Measurements from ENCODE around the gene VANGL1.
"Not testable (repeated sequence)": the region's sequence is repeated elsewhere in the genome, so short reads cannot be mapped to it uniquely, and the experiment has no call there.

Gene VANGL1

DNA sequence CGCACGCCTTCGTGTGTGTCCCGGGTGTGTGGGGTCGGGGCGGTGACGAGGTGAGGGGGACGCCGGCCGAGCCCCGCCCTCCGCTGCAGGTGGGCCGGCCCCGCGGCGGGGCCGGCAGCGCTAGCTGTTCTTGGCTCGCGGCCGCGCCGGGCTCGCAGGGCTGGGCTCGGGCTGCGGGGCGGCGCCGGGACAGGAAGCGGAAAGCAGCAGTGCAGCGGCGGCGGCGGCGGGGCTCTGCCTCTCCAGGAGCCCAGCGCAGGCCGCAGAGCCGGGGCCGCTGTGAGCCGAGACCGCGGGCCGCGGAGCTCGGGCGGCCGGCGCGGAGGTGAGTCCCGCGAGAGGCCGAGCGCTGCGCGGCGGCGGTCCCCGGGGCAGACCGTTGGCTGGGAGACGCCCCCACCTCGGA lies at the start of gene VANGL1:
TSS of gene VANGL1 (plus strand) at position 209 of the 406 bp plus-strand sequence. CDS start 9,444 bp downstream, outside the sequence.
- in situ Hi-C loops (cut with MboI; ENCODE audit: low sequenced_read_pairs) = no loop called here

DNA sequence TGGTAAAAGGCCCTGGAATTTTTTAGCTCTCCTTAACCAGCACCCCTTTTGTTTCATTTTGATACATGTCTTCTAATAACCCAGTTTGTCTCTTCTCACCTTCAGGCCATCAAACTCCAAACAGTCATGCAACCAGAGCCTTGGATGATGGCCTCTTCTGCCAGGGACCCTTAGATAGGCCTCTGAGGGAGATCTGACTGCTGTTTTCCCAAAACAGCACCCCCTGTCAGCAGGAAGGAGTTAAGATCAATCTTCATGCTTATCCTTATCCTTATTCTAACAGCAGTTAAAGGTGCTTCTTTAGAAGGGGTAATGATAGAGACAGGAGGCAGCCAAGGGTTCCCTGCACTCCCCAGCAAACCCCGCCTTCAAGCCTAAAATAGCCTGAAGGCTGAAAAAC lies 49.5 kb upstream of the VANGL1 start:
- in situ Hi-C loops (cut with MboI; ENCODE audit: low sequenced_read_pairs) = no loop called here

GRCh38 chr1:115593365-115594259 lies 48.2 kb upstream of the VANGL1 start:
- in situ Hi-C loops (cut with MboI; ENCODE audit: low sequenced_read_pairs) = no loop called here

DNA sequence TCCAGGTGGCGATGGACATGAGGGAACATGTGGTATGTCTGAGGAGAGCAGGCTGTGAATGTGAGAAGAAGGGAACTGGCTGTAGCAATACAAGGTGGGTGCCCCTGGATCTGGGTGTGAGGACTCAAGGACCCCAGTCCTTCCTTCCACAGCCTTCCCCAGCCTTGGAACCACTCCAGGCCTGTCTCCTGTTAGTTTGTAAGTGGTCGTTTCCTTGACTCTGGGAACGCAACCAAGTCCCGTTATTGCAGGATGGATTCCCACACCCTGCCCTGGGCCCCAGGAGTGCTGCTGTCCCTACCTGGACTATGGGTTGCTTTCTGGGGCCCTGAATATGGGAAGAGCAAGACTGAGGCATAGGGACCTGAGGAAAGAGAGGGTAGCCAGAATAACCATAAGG lies 47.2 kb upstream of the VANGL1 start:
- in situ Hi-C loops (cut with MboI; ENCODE audit: low sequenced_read_pairs) = no loop called here

DNA sequence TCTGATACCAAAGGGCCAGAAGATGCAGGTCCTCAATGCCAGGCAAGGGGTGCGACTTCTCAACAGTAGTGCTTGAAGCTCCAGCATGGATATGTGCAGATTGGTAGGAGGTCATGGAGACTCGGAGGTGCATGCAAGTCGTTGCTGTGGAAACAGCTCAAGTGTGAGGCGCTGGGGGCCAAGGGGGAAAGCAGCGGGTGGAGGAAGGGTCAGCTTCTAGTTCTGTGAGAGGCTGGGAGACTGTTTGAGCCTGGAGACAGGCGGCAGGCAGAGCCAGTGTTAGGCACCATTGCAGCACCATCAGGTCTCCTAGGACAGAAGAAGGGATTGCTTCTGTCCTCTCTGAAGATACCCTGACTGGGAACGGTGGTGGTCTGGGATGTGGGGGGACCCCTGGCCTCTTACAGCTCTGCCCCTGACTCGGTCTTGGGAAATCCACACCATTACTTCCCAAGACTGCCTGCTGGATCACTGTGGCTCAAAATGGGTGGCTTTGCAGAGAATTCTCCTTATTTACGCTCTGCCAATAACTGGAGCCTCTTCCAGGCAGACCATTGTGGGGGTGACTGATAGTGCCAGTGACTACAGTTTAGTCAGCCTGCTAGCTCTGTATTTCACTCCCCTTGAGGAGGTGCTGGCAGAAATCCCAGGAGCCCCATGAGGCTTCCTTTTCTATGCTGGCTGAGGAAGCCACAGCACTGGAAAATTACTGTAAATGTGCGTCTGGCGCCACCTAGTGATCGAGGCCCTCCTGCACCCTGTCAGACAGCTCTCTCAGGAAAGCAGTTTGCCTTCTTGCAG lies 46.3 kb upstream of the VANGL1 start:
- in situ Hi-C loops (cut with MboI; ENCODE audit: low sequenced_read_pairs) = no loop called here

DNA sequence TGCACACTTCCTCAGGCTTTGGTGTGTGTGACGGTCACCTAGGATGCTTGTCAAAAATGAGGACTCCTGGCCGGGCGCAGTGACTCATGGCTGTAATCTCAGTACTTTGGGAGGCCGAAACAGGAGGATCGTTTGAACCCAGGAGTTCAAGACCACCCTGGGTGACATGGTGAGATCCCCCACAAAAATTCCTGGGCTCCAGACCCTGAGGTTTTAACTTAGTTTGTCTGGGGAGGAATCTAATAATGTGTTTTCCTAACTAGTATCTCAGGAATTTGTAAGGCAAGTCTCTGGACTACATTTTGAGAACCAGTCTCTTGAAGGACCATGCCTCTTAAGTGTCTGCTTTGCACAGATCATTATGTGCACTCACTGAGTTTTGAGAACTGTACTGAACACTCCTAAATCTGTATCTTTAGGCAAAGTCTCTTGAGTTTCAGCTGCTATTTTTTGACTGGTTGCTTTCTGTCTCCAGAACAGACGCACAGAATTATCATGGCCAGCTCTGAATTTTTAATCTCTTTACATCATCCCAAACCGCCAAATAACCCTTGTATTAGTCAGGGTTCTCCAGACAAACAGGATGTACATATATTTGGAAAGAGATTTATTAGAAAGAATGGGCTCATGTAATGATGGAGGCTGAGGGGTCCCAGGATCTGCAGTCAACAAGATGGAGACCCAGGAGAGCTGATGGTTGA lies 45.5 kb upstream of the VANGL1 start:
- in situ Hi-C loops (cut with MboI; ENCODE audit: low sequenced_read_pairs) = no loop called here

- in situ Hi-C loops (cut with MboI; ENCODE audit: low sequenced_read_pairs) = no loop called here
Observed at GRCh38 chr1:115604508-115604907, 37.3 kb upstream of the VANGL1 start.

- in situ Hi-C loops (cut with MboI; ENCODE audit: low sequenced_read_pairs) = no loop called here
Observed at GRCh38 chr1:115606305-115606704, 35.5 kb upstream of the VANGL1 start.

GRCh38 chr1:115609021-115609420 lies 32.7 kb upstream of the VANGL1 start:
- in situ Hi-C loops (cut with MboI; ENCODE audit: low sequenced_read_pairs) = no loop called here

GRCh38 chr1:115613767-115614166 lies 28.0 kb upstream of the VANGL1 start:
- in situ Hi-C loops (cut with MboI; ENCODE audit: low sequenced_read_pairs) = no loop called here

GRCh38 chr1:115620453-115620852 lies 21.3 kb upstream of the VANGL1 start:
- in situ Hi-C loops (cut with MboI; ENCODE audit: low sequenced_read_pairs) = no loop called here

- in situ Hi-C loops (cut with MboI; ENCODE audit: low sequenced_read_pairs) = no loop called here
Observed at GRCh38 chr1:115620950-115621349, 20.8 kb upstream of the VANGL1 start.

- in situ Hi-C loops (cut with MboI; ENCODE audit: low sequenced_read_pairs) = no loop called here
Observed at GRCh38 chr1:115624859-115625258, 16.9 kb upstream of the VANGL1 start.

DNA sequence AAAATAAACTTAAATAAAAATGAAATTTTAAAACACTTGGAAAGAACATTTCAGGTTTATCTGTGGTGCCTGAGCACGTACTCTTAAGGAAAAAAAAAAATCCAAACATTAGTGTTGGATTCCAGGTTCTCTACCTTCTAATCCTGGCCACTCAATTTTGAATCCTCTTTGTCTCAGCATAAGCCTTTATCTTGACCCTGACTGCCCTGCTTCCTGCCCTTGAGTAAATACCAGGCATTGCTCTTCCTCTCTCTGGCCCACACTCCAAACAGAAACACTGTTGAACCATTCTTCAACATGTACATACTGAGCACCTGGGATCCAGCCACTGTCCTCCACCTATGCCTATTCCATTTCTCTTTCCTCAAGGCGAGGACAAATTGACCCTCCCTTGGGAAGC lies 11.4 kb upstream of the VANGL1 start:
- in situ Hi-C loops (cut with MboI; ENCODE audit: low sequenced_read_pairs) = no loop called here

DNA sequence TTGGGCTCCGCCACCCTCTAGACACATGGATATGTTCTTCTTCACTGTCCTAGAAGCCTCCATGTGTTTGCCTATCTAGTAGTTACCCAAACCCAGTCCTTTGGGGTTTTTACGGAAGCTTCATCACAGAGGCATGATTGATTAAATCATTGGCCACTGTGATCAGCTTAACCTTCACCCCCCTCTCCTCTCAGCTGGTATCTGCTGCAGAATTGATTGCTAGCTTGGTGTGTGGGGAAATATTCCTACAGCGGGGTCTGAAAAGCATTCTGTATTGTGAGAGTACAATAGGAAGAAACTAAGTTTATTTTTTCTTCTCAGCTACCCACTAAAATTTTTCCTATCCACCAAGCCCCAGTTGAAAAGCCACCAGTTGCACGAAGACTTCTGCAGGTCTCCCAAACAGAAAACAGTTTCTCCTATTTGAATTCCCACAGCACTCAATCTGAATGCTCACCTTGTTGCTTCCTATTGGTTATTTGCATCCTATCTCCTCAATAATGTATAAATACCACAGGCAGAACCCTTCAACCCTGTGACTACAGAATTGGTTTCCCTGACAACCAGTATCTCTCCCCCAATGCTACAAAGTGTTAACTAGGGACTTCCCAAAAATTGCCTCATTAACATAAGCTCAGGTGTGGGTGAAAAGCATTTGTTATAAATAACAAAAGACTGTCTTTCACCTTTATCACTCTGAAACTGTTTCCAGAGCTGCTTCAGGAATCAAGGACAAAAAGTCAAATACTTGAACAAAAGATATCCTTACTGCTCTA lies 9.3 kb upstream of the VANGL1 start:
- in situ Hi-C loops (cut with MboI; ENCODE audit: low sequenced_read_pairs) = no loop called here

DNA sequence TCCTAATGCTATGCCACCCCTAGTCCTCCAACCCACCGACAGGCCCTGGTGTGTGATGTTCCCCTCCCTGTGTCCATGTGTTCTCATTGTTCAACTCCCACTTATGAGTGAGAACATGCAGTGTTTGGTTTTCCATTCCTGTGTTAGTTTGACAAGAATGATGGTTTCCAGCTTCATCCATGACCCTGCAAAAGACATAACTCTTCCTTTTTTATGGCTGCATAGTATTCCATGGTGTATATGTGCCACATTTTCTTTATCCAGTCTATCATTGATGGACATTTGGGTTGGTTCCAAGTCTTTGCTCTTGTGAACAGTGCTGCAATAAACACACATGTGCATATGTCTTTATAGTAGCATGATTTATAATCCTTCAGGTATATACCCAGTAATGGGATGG lies 8.2 kb upstream of the VANGL1 start:
- in situ Hi-C loops (cut with MboI; ENCODE audit: low sequenced_read_pairs) = not testable (repeated sequence)

GRCh38 chr1:115637247-115637646 lies 4.5 kb upstream of the VANGL1 start:
- in situ Hi-C loops (cut with MboI; ENCODE audit: low sequenced_read_pairs) = not testable (repeated sequence)

- in situ Hi-C loops (cut with MboI; ENCODE audit: low sequenced_read_pairs) = no loop called here
Observed at GRCh38 chr1:115640384-115640783, 1.4 kb upstream of the VANGL1 start.

DNA sequence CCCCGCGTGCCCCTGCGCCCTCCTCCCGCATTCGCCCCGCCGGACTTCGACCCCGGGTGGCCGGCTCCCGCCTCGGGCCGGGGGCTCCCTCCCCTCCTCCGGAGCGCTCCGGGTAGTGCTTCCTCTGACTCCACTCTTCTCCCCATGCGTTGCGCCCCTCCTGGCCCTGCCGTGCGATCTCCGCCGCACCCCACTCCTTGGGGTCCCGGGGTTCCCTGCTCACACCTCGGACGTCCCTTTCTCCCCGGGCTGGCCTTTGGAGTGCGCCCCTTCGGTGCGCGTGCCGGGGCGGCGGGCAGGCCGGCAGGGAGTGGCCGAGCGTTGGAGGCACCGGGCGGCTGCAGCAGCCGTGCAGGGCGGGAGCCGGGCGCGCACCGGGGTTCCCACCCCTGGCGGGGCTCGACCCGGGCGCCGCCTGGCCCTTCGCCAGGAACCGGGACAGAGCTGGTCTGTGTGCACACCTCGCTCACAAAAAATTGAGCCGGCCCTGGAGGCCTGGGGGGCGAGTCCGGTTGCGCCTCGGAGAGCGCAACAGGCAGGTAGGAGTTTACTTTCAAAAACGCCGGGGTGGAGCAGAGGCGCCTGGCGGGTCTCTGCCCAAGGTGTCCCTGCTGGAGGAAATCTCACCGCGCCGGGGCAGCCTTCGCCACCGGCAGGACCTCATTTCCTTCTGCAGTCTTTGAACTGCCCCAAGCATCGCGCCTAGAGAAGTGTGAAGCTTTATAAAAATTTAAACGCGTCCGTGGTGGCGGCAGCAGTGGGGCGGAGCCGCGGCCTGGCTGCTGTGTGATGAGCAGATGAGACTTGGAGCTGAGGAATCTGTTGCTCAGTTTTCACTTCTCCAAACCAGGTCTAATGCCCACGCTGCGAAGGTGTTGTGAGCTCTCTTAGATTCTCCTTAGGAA lies 650 bp downstream of the VANGL1 start:
- in situ Hi-C loops (cut with MboI; ENCODE audit: low sequenced_read_pairs) = no loop called here

DNA sequence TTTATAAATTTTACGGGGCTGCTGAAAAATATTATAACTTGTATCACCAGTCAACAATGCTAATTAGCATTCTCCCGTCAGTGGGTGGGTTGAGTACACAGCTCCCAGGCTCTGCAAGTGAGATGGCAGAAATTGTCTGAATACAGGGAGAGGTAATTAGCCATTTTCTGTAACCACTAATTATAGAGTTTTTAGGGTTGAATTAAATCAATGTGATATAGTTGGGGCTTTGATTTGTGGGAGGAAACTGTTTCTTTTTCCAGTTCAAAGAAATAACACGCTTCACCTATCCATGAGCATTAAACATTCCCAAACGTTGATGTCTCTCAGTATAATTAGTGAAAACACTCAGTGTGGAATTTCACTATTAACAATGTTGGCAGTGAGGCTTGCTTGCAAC lies 1.5 kb downstream of the VANGL1 start:
- in situ Hi-C loops (cut with MboI; ENCODE audit: low sequenced_read_pairs) = no loop called here
